HG03280 (cell line): ENCODE results near the gene PDCD10.
A peak's percentile ranks its signal among the peaks of the same experiment; 100 is the strongest.

Experiments used
- ATAC-seq: cut with Tn5 transposase; IDR thresholded peaks from one replicate; pipeline ENCODE4 v1.9.1; 2021; ENCODE audit warnings: mild to moderate bottlenecking, moderate library complexity; ENCODE audit not compliant: unreplicated experiment

Gene PDCD10

GRCh38 chr3:167734498-167735232 is at the start of gene PDCD10:
TSS of gene PDCD10 (minus strand) at chr3:167734892. CDS start at chr3:167720157, 14,735 bp downstream.
- ATAC-seq: peak; percentile 89

- no peak for ATAC-seq
Measured at GRCh38 chr3:167783781-167784180, 49.1 kb upstream of the PDCD10 start.

DNA sequence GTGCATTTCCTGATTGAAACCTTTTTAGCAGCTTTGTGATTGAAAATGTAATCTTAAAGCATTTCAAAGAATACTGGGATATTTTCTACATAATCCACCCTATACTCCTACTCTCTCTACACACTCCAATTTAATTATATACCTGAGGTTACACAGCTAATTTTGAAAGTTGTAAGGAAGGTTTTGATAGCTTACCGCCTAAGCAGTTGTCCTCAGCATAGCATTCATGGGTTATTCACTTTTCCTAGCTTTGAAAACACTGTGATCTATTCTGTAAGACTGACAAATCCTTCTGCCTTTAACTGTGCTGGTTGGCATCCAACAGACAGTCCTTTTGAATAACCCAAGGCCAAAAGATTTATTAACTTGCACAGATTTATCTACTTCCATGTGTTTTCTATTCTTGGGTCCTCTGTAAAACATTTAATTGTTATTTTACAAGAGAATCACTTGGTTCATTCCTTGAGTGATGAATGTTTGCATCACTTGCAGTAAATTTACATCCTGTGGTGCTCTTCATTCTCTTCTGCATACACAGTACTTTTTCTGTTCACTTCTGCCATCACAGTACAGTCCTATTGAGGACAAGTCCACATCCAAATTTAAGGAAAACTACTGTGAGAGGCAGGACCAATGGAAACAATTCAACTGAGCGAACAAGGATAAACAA is 45.7 kb upstream of the PDCD10 start:
- no peak for ATAC-seq

DNA sequence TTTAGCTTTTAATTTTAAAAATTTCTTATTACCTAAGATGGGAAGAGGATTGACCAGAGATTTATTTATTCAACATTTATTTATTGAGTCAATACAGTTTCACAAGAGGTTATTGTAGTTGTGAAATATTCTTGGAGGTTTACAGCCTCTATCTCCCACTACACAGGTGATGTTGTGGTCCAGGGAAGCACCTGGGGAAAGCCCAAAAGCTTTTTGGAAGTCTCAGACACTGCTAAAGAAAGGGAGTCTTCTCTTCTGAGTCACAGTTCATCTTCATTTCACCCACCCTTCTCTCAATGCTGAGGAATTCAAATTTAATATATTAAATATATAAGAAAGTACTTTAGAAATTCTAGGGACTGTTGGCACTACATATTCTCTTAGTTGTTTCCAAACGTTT is 42.7 kb upstream of the PDCD10 start:
- no peak for ATAC-seq

DNA sequence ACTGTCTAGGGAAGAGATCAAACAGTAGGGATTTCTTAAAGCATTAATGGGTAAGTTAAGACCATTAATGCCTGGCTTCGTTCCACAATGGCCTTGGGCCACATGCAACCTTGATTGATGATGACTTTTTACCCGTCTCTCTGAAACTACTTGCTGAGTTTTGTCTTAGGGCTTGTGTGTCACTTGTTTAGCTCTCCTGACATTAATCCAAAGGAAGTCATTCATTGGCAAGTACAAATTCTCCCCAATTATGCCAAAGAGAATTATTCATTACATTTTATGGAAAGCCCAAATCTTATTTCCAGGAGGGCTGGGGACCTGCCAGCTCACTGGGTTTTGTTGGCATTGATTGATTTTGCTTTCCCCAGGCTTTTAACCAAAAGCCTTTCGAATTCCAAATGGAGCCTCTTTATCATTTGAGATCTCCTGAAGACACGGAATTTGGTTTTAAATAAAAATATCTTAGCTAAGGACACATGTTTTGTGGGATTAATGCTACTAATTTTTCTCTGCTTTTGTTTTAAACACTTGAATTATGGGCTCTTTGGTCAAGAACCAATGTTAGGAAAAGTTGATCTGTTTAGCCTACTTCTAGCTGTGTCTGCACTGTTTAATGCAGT is 41.5 kb upstream of the PDCD10 start:
- ATAC-seq: no peak

GRCh38 chr3:167773584-167773983 is 38.9 kb upstream of the PDCD10 start:
- peak; percentile 65 for ATAC-seq

- peak; percentile 32 for ATAC-seq
Measured at GRCh38 chr3:167772992-167773391, 38.3 kb upstream of the PDCD10 start.

GRCh38 chr3:167762296-167762695 is 27.6 kb upstream of the PDCD10 start:
- no peak for ATAC-seq

DNA sequence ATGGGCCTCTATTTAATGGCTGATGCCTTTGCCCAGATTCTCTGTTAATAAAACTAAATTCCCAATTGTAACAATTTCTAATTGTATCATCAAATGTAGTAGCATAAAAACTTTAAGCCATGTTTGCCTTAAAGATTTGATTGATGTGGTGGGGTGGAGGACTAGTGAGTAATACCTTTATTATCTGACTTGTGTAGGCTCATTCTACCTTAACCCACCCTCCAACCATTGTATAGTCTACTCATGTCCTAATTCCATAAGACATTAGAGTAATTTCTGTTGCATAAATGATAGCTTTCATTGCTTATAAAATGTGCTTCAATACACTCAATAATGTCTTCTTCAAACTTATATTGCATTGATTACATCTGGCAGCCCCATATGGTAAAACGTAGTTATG is 26.6 kb upstream of the PDCD10 start:
- no peak for ATAC-seq

DNA sequence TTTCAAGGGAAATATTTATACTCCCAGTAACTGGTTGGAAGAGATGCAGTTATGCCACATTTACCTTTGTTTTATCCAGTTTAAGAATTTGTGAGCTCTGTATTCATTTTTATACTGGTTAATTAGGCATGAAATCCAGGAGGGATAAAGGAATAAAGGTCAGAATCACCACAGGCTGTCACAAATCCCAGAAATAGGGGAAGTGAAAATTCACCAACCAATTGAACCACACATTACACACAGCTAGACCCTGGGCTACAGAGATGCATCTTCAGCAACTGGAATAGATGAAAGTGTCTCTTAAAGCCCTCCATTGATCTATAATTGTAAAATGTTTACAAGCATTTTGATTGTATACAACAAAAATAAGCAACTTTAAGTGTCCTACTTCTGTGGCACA is 19.4 kb upstream of the PDCD10 start:
- no peak for ATAC-seq

DNA sequence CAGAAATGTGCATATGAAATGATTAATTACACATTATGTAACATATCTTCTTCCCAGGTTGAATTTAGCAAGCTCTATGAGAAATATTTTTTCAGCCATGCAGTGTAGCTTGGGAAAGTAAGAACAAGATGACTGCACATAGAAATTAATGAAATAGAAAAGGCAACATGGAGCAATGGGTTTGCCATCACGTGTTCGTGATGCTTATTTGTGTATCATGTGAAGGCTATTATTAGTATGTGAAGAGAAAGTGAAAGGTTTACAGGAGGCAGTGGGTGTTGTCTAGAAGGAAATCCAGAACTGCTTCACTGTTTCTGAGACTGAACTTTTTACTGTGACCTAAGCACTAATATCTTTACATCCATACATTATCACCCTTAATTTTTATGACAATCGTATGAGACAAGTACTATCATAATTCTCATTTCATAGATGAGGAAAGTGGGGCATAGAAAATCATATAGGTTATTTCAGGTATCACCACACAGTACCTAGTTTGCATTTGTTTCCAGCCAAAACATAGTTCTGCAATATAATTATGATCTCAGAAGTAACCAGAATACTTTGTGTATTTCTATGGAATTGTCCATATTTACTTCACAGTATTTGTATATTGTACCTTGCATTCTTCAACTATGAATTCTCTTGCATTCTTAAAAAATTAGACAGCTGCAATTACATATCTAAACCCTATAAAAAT is 15.7 kb upstream of the PDCD10 start:
- peak; percentile 98 for ATAC-seq

DNA sequence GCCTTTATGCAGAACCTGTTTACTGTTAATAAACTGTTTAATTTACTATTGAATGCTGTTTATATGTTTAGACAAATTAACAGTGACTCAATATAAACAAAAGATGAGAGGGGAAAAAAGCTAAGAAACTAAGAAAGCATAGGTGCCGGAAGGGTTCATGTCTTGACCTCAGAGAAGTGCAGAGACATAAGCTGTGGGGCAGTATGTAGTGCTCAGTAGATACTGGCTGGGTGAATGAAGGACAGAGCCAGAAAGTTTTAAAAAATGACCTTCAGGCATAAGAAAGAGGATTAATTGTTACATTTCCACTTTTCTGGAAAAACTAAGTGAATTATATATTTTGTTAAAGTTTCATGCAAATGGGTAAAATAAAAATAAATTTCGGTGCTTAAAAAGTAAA is 15.0 kb upstream of the PDCD10 start:
- no peak for ATAC-seq

DNA sequence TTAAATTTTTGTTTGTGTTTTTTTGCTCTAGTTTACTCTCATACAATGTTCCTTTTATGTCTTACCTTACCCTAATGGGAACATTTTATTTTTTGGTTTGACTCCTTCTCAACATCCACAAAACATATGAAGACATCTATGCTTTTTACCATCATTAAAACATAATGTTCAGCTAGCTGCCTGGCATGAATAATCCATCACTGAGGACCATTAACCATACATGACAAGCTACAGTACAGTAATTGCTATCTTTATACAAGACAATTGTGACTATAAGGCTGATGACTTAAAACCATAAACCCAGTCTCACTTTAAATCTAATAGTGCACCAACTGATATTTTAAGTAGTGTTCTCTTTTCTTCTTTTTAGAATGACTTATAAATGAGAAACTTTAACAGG is 14.5 kb upstream of the PDCD10 start:
- ATAC-seq: no peak

DNA sequence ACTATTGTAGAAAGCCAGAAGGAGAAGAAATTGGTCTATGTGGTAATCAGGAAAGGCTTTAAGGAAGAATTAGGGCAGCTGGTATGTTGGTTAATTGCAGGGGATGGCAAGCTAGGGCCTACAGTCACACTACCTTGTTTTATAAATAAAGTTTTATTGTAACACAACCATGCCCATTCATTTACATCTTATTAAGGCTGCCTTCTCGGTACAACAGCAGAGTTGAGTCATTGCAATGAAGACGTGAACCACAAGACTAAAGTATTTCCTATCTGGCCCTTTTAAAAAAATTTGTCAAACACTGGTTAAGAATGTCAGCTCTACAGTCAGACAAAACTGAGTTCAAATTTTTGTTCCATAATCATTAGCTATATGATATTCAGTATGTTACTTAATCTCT is 9.1 kb upstream of the PDCD10 start:
- no peak for ATAC-seq

- ATAC-seq: no peak
Measured at GRCh38 chr3:167742338-167742737, 7.6 kb upstream of the PDCD10 start.

DNA sequence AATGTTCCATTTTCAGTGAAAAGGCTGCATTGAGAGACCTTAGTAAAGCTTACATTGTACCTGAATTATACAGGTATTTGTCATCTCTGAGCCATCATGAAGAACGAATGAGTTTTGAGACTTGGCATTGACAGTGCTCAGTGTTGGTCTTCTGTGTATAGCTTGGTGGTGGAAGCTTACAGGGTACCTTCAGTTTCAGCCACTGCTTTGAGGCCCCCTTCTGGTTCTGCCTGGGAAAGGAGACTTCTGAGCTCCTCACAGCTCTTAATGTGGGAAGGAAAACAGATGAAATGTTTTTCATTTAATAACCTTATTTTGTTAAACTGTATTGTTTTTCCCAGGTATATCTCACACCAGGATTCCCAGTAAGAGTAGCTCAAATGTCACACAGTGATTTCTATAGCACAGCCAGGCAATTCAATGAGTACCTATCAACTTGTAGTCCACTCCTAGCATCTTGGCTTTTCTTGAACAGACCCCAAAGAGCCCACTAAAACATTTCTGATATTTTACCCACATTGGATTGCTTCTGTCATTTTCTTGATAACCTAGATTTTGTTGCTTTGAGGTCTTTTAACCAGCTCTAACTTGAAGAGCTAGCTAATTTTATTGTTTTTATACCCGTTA is 6.4 kb upstream of the PDCD10 start:
- ATAC-seq: peak; percentile 89

- ATAC-seq: no peak
Measured at GRCh38 chr3:167739190-167739810, 4.6 kb upstream of the PDCD10 start.

GRCh38 chr3:167738037-167738436 is 3.3 kb upstream of the PDCD10 start:
- ATAC-seq: no peak

DNA sequence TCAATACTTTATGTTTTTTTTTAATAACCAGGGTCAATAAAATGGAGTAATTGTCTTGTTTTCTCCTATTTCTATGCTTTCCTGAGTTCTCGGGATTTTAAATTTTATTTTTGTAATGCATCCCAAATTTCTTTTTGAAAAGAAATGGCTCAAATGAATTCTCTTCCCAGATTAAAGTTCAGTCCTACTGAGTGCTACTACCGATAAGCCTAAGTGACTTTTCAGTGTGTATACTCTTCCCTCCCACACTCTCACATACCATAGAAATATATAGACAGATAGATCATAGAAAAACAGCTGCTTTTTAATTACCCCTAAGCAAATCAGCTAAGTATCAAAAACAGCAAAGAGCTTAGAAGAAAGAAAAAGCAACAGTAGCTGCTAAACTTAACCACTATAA is 2.3 kb upstream of the PDCD10 start:
- ATAC-seq: no peak

DNA sequence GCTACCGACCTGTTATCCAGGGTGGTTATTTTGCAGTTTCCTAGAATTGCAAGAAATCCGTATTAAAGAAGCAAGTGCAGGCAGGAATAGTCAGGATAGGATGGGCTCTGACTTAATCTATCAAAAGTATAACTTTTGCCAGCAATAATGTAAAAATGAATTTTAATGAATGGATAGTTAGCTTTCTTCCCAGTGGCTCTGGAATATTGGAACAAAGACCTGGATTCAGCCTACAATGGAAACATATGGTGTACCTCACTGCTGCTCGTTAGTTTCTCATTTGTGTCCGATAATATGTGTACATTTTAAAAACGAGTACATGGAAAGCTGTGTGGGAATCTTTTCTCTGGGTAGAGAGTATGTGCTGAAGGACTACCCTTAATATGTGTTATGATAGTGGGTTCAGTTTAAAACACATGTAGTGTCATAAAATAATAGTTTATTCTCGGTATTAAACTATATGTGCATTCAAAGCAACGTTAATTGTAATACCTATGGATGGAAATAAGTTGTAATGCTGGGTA is 1.6 kb upstream of the PDCD10 start:
- ATAC-seq: no peak
